Activated CD4-positive, alpha-beta T cell treated with anti-CD3 and anti-CD28 coated beads for 36 hours (primary cell): ENCODE measurements around the gene ATP8B2. TPM values are rescaled to one million over a fixed set of nuclear protein-coding genes. Genes with fewer than 3 reads are reported as not detected.

ENCODE experiments used
- ATAC-seq: fragments of 200-7000 bp; cut with Tn5 transposase; one replicate; pipeline ENCODE4 v1.10.0; 2021; ENCODE audit warnings: mild to moderate bottlenecking, moderate library complexity
- CTCF ChIA-PET: fragments of 350-600 bp; sonication (Branson Sonifier 250); formaldehyde crosslinking; loops from one replicate; lab custom pipeline; 2021; ENCODE audit warnings: antibody characterized with exemption; lab: Charles Lee
- POLR2A ChIA-PET: fragments of 350-600 bp; sonication (Branson Sonifier 250); formaldehyde crosslinking; loops from one replicate; lab custom pipeline; 2021; ENCODE audit warnings: antibody characterized with exemption, inconsistent platforms; lab: Charles Lee
- DNase-seq: peaks from one replicate; pipeline ENCODE4 v3.0.0-alpha.2; 2020
- H3K27ac Mint-ChIP-seq: one replicate; pipeline ENCODE4 v1.8.0; 2021; ENCODE audit warnings: mixed read lengths
- H3K27me3 Mint-ChIP-seq: one replicate; pipeline ENCODE4 v1.8.0; 2021; ENCODE audit warnings: mixed read lengths
- H3K36me3 Mint-ChIP-seq: one replicate; pipeline ENCODE4 v1.8.0; 2021; ENCODE audit warnings: low read depth, mixed read lengths
- H3K4me1 Mint-ChIP-seq: one replicate; pipeline ENCODE4 v1.8.0; 2021; ENCODE audit warnings: mixed read lengths
- H3K4me3 Mint-ChIP-seq: one replicate; pipeline ENCODE4 v1.8.0; 2021; ENCODE audit warnings: mild to moderate bottlenecking, moderate library complexity, mixed read lengths
- H3K9me3 Mint-ChIP-seq: one replicate; pipeline ENCODE4 v1.8.0; 2021; ENCODE audit warnings: low read depth, mixed read lengths
- intact Hi-C, 2 experiments: fragments of 100-400 bp; cut with DNase I in 1 of 2; cut with micrococcal nuclease in 1 of 2; formaldehyde crosslinking; loops; one replicate each; pipeline versions ENCODE4 v1.14.2 to v1.15.1; 2022 to 2024; cut with DNase I, micrococcal nuclease
- total RNA-seq, 2 experiments: library from RNA; stranded (reverse); gene quantifications; one replicate each; pipeline ENCODE4 v1.2.3, GENCODE V29; 2021

Gene ATP8B2
- total RNA-seq, 2 experiments from 2014 or later, result 48.2 TPM

GRCh38 chr1:154325583-154326545 lies 539 bp downstream of the ATP8B2 start:
- H3K4me1 Mint-ChIP-seq, result peaks cover 48% of the 10 kb centered on the region
- H3K27ac Mint-ChIP-seq, result peak overlapping the region; percentile 94
- H3K27me3 Mint-ChIP-seq, result no peaks in the 10 kb centered on the region
- POLR2A ChIA-PET, result interaction anchor here (0.6 to 1.2 kb wide), 3 partner anchors 9 to 663 kb away, joined by 3 to 6 read pairs (median 6); no protein-coding TSS in a partner anchor
- DNase-seq (peak; percentile 74), ATAC-seq (peak; percentile 7)
- no peaks in the 10 kb centered on the region for H3K9me3 Mint-ChIP-seq
- peaks cover 8% of the 10 kb centered on the region for H3K36me3 Mint-ChIP-seq
- CTCF ChIA-PET, result interaction anchor here (0.6 to 5.9 kb wide), 22 partner anchors 8 to 220 kb away, joined by 3 to 99 read pairs (median 4); no protein-coding TSS in a partner anchor
- peak overlapping the region; percentile 99 for H3K4me3 Mint-ChIP-seq
- intact Hi-C loops, result loop anchor here (1.0 to 5.0 kb wide), 7 partner anchors 106 to 675 kb away; partner anchors contain the start of genes ILF2 (in 1 of the 2), RPS27 (in 1 of the 2), UBAP2L (in 1 of the 2) and UBE2Q1 (in 1 of the 2)

GRCh38 chr1:154326546-154327465 lies 1.5 kb downstream of the ATP8B2 start:
- Mint-ChIP-seq H3K27me3 (no peaks in the 10 kb centered on the region), H3K4me1 (peaks cover 54% of the 10 kb centered on the region), H3K4me3 (peak overlapping the region; percentile 99), H3K9me3 (no peaks in the 10 kb centered on the region), H3K36me3 (peaks cover 17% of the 10 kb centered on the region), H3K27ac (peak overlapping the region; percentile 94)
- ATAC-seq (no peak), DNase-seq (peak; percentile 44)
- ChIA-PET POLR2A (interaction anchor here (1.2 kb wide), 1 partner anchor 8 kb away, joined by 6 read pairs; no protein-coding TSS in a partner anchor), CTCF (interaction anchor here (0.5 to 5.9 kb wide), 16 partner anchors 7 to 287 kb away, joined by 3 to 99 read pairs (median 4); no protein-coding TSS in a partner anchor)
- intact Hi-C loops, result loop anchor here (1.0 to 5.0 kb wide), 4 partner anchors 144 to 335 kb away; partner anchors contain the start of genes RPS27 (in 1 of the 2) and UBE2Q1 (in 1 of the 2)

DNA sequence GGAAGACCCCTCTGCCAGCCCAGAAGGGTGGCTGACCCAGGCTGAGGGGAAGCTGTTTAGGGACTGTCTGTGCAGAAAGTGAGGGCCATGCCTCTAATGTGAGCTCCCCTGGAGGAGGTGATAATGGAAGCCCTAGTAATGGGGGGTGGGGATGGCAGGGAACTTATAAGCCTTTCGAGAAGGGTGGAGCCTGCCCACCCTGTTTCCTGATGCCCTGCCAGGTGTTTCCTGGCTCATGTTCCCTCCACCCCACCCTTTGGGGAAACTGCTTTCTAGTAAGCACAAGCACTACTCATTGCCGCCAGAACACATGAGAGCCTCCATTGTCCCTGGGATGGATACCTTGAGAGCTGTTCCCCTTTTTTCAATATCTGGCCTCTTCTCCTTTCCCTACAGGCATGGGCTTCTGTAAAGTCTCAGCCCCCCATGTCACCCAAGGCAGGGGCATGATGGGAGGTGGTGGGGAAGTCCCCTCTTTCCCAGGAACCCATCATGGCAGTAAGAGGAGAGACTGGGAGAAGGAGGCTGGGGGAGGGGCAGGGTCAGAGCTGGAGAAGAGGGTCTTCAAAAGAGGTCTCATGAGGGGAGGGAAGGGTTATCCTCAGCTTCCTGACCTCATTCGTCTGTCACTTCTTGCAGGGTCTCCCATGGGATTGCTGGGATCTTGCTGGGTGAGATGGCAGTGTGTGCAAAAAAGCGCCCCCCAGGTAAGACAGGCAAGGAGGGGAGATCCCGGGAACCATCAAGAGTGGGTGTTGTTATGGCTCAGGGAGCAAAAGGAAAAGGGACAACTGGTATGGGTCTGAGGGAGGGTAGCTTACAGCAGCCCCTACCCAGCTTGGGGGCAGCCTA lies 2.4 kb downstream of the ATP8B2 start:
- CTCF ChIA-PET, result interaction anchor here (0.5 to 5.9 kb wide), 10 partner anchors 7 to 1238 kb away, joined by 3 to 99 read pairs (median 3); no protein-coding TSS in a partner anchor
- POLR2A ChIA-PET, result interaction anchor here (0.6 kb wide), 1 partner anchor 136 kb away, joined by 3 read pairs; no protein-coding TSS in a partner anchor
- Mint-ChIP-seq H3K27me3 (no peaks in the 10 kb centered on the region), H3K27ac (peak overlapping the region; percentile 58), H3K4me3 (peak overlapping the region; percentile 70), H3K9me3 (no peaks in the 10 kb centered on the region), H3K4me1 (peaks cover 57% of the 10 kb centered on the region), H3K36me3 (peaks cover 25% of the 10 kb centered on the region)
- ATAC-seq, result no peak
- intact Hi-C loops, result loop anchor here (1.0 to 5.0 kb wide), 6 partner anchors 55 to 335 kb away; partner anchors contain the start of genes ADAR (in 1 of the 2), HAX1 (in 1 of the 2) and RPS27 (in 1 of the 2)
- DNase-seq, result peak; percentile 43

GRCh38 chr1:154328318-154329151 lies 3.2 kb downstream of the ATP8B2 start:
- Mint-ChIP-seq H3K27me3 (no peaks in the 10 kb centered on the region), H3K4me1 (peaks cover 57% of the 10 kb centered on the region), H3K9me3 (no peaks in the 10 kb centered on the region), H3K4me3 (peak overlapping the region; percentile 70), H3K27ac (no peak overlapping the region), H3K36me3 (peaks cover 29% of the 10 kb centered on the region)
- peak; percentile 42 for ATAC-seq
- intact Hi-C loops, result loop anchor here (1.0 to 5.0 kb wide), 5 partner anchors 56 to 336 kb away; partner anchors contain the start of genes ADAR (in 1 of the 2), HAX1 (in 1 of the 2) and RPS27 (in 1 of the 2)
- DNase-seq, result peak; percentile 92
- POLR2A ChIA-PET, result interaction anchor here (0.6 kb wide), 1 partner anchor 135 kb away, joined by 3 read pairs; no protein-coding TSS in a partner anchor
- CTCF ChIA-PET, result interaction anchor here (0.6 to 1.4 kb wide), 12 partner anchors 9 to 1542 kb away, joined by 3 to 6 read pairs (median 3); no protein-coding TSS in a partner anchor

DNA sequence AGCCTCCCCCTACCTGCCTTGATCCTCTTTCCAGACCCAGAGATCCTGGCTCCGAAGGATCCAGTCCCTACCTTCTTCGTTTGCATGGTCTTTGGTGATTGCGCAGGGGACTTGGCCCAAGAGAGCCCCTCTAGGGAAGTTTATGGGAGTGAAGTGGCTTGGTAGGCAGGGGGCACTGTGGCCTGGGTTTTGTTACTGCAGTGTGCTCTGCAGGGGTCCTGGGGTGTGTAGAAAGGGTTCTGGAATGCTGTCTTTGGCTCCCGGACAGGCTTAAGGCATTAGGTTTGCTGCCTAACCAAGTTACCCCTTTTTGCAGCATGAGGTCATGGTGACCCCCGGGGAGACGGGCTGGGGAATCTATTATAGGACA lies 3.8 kb downstream of the ATP8B2 start:
- no peak for DNase-seq
- CTCF ChIA-PET, result interaction anchor here (0.6 to 1.4 kb wide), 17 partner anchors 9 to 1542 kb away, joined by 3 to 6 read pairs (median 3); no protein-coding TSS in a partner anchor
- Mint-ChIP-seq H3K4me3 (peak overlapping the region; percentile 70), H3K27ac (peak overlapping the region; percentile 59), H3K4me1 (peaks cover 60% of the 10 kb centered on the region), H3K36me3 (peaks cover 32% of the 10 kb centered on the region), H3K27me3 (no peaks in the 10 kb centered on the region), H3K9me3 (no peaks in the 10 kb centered on the region)
- intact Hi-C loops, result loop anchor here (5.0 kb wide), 2 partner anchors 147 to 337 kb away; partner anchors contain the start of gene RPS27 (in 1 of the 2)
- ATAC-seq, result no peak
- POLR2A ChIA-PET, result no interaction called here

DNA sequence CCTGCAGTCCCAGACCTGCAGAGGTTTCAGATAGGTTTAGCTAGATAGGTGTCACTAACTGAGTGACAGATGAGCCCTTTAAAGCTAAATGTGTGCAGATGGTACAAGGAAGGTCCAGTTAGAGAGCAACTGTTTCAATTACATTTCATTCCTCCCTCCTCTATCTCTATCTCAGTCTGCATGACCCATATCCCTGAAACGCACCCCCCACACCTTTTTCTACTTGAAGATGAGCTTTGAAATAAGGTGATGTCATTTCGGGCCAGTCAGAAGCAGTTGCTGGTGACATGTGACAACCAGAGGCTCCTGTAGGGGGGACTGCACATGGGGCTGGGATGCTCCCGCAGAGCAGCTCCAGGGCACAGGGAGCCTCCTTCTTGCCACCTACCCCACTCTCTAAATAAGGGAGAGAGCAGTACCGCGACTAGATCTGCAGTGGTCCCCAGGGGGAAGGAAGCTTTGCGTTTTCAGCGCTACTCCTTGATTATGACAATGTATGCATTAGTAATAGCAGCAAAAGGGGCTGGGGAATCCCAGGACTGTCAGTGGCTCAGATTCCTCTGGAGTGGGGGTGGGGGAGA lies 4.3 kb downstream of the ATP8B2 start:
- DNase-seq, result peak; percentile 60
- Mint-ChIP-seq H3K4me1 (peaks cover 62% of the 10 kb centered on the region), H3K27ac (peak overlapping the region; percentile 59), H3K36me3 (peaks cover 36% of the 10 kb centered on the region), H3K4me3 (peak overlapping the region; percentile 70), H3K27me3 (no peaks in the 10 kb centered on the region), H3K9me3 (no peaks in the 10 kb centered on the region)
- ChIA-PET CTCF (interaction anchor here (0.6 to 1.4 kb wide), 15 partner anchors 8 to 1541 kb away, joined by 3 to 6 read pairs (median 4); no protein-coding TSS in a partner anchor), POLR2A (no interaction called here)
- intact Hi-C loops, result loop anchor here (5.0 kb wide), 2 partner anchors 147 to 337 kb away; partner anchors contain the start of gene RPS27 (in 1 of the 2)
- ATAC-seq, result peak; percentile 18

- CTCF ChIA-PET, result interaction anchor here (0.6 to 1.4 kb wide), 3 partner anchors 59 to 605 kb away, joined by 3 to 6 read pairs (median 3); no protein-coding TSS in a partner anchor
- H3K27ac Mint-ChIP-seq, result peak overlapping the region; percentile 59
- ATAC-seq (no peak), DNase-seq (no peak)
- POLR2A ChIA-PET, result no interaction called here
- H3K4me3 Mint-ChIP-seq, result no peak overlapping the region
- peaks cover 71% of the 10 kb centered on the region for H3K4me1 Mint-ChIP-seq
- no peaks in the 10 kb centered on the region for H3K27me3 Mint-ChIP-seq
- intact Hi-C loops, result no loop called here
- no peaks in the 10 kb centered on the region for H3K9me3 Mint-ChIP-seq
- H3K36me3 Mint-ChIP-seq, result peaks cover 43% of the 10 kb centered on the region
Observed at GRCh38 chr1:154330669-154331068, 5.3 kb downstream of the ATP8B2 start.

DNA sequence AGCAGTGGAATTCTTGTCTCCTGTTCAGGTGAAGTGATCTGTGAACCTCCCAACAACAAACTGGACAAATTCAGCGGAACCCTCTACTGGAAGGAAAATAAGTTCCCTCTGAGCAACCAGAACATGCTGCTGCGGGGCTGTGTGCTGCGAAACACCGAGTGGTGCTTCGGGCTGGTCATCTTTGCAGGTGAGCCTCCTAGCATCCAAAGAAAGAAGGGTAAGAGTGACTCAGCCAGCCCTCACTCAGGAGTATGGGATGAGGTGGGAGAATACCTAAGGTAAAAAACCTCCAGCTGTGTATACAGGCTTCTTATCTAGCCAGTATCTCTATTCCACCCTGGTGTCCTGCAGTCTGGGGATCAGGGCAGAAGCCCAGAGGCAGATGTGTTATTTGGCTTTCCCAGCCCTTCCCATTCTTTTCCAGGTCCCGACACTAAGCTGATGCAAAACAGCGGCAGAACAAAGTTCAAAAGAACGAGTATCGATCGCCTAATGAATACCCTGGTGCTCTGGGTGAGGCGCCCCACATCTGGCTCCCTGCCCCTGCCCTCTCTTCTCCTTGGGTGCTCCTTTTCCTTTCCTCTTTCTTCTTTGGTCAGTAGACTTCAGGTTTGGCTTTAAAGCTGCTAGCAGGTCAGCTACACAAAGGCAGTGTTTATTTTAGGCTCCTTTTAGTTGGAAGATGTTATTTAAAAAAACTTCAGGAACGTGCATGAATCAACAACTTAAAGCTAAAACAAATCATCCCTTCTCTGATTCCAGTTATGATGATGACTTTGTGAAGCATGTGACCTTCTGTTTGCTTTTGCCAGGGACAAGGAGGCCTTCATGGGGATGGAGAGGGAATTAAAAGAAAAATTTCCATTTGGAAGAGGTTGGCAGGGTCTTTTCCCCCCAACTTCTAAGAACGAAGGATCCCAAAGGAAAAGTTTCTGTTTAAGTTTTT lies 9.0 kb downstream of the ATP8B2 start:
- Mint-ChIP-seq H3K27ac (peak overlapping the region; percentile 92), H3K27me3 (no peaks in the 10 kb centered on the region), H3K4me3 (no peak overlapping the region), H3K4me1 (peaks cover 68% of the 10 kb centered on the region), H3K36me3 (peaks cover 65% of the 10 kb centered on the region), H3K9me3 (no peaks in the 10 kb centered on the region)
- DNase-seq (no peak), ATAC-seq (no peak)
- intact Hi-C loops, result loop anchor here (1.0 to 5.0 kb wide), 5 partner anchors 10 to 148 kb away; partner anchors contain the start of gene HAX1 (in 2 of the 2)
- POLR2A ChIA-PET, result interaction anchor here (0.5 to 1.2 kb wide), 6 partner anchors 8 to 639 kb away, joined by 3 to 6 read pairs (median 4); no protein-coding TSS in a partner anchor
- CTCF ChIA-PET, result interaction anchor here (0.5 to 8.2 kb wide), 64 partner anchors 9 to 691 kb away, joined by 3 to 163 read pairs (median 3); partner anchors contain the start of genes ATP8B2, HAX1, IL6R and RAB13
